ENCODE results near the gene MACROD1.

Gene MACROD1

GRCh38 chr11:64036087-64037026 lies 129.6 kb downstream of the MACROD1 start:
- in situ Hi-C loops (cut with HindIII; ENCODE audit: low pct_ligation_motif_present, low pct_unique_long_range_greater_than_20kb, low sequenced_read_pairs), result no loop called here
- peak; percentile 30 for DNase-seq

- no peak for DNase-seq
- in situ Hi-C loops (cut with HindIII; ENCODE audit: low pct_ligation_motif_present, low pct_unique_long_range_greater_than_20kb, low sequenced_read_pairs), result no loop called here
Measured at GRCh38 chr11:64035576-64035975, 130.3 kb downstream of the MACROD1 start, which contains the start of gene FLRT1. TSS of gene FLRT1 (plus strand) at chr11:64035931. CDS start at chr11:64116268, 80,337 bp downstream.

- in situ Hi-C loops (cut with HindIII; ENCODE audit: low pct_ligation_motif_present, low pct_unique_long_range_greater_than_20kb, low sequenced_read_pairs), result no loop called here
- DNase-seq, result no peak
Measured at GRCh38 chr11:64035081-64035524, 130.8 kb downstream of the MACROD1 start.

GRCh38 chr11:64034411-64034811 lies 131.5 kb downstream of the MACROD1 start:
- DNase-seq, result no peak
- in situ Hi-C loops (cut with HindIII; ENCODE audit: low pct_ligation_motif_present, low pct_unique_long_range_greater_than_20kb, low sequenced_read_pairs), result no loop called here

GRCh38 chr11:64032050-64032449 lies 133.9 kb downstream of the MACROD1 start:
- in situ Hi-C loops (cut with HindIII; ENCODE audit: low pct_ligation_motif_present, low pct_unique_long_range_greater_than_20kb, low sequenced_read_pairs), result no loop called here
- no peak for DNase-seq

- DNase-seq, result no peak
- in situ Hi-C loops (cut with HindIII; ENCODE audit: low pct_ligation_motif_present, low pct_unique_long_range_greater_than_20kb, low sequenced_read_pairs), result no loop called here
Measured at GRCh38 chr11:64031001-64031400, 134.9 kb downstream of the MACROD1 start.

GRCh38 chr11:64029773-64030172 lies 136.1 kb downstream of the MACROD1 start:
- in situ Hi-C loops (cut with HindIII; ENCODE audit: low pct_ligation_motif_present, low pct_unique_long_range_greater_than_20kb, low sequenced_read_pairs), result no loop called here
- DNase-seq, result no peak

- in situ Hi-C loops (cut with HindIII; ENCODE audit: low pct_ligation_motif_present, low pct_unique_long_range_greater_than_20kb, low sequenced_read_pairs), result no loop called here
- no peak for DNase-seq
Measured at GRCh38 chr11:64028398-64029115, 137.4 kb downstream of the MACROD1 start.

- no peak for DNase-seq
- in situ Hi-C loops (cut with HindIII; ENCODE audit: low pct_ligation_motif_present, low pct_unique_long_range_greater_than_20kb, low sequenced_read_pairs), result no loop called here
Measured at GRCh38 chr11:64027651-64028397, 138.1 kb downstream of the MACROD1 start.

GRCh38 chr11:64026575-64027205 lies 139.2 kb downstream of the MACROD1 start:
- in situ Hi-C loops (cut with HindIII; ENCODE audit: low pct_ligation_motif_present, low pct_unique_long_range_greater_than_20kb, low sequenced_read_pairs), result no loop called here

GRCh38 chr11:64025205-64025604 lies 140.7 kb downstream of the MACROD1 start:
- no peak for DNase-seq
- in situ Hi-C loops (cut with HindIII; ENCODE audit: low pct_ligation_motif_present, low pct_unique_long_range_greater_than_20kb, low sequenced_read_pairs), result no loop called here

More at GRCh38 chr11:64026575-64027205, 139.2 kb downstream of the MACROD1 start:
- DNase-seq, result no peak

GRCh38 chr11:64023712-64024710 lies 141.9 kb downstream of the MACROD1 start:
- DNase-seq, result no peak
- in situ Hi-C loops (cut with HindIII; ENCODE audit: low pct_ligation_motif_present, low pct_unique_long_range_greater_than_20kb, low sequenced_read_pairs), result no loop called here

GRCh38 chr11:64022125-64022784 lies 143.7 kb downstream of the MACROD1 start:
- DNase-seq, result no peak
- in situ Hi-C loops (cut with HindIII; ENCODE audit: low pct_ligation_motif_present, low pct_unique_long_range_greater_than_20kb, low sequenced_read_pairs), result no loop called here

- in situ Hi-C loops (cut with HindIII; ENCODE audit: low pct_ligation_motif_present, low pct_unique_long_range_greater_than_20kb, low sequenced_read_pairs), result no loop called here
- DNase-seq, result no peak
Measured at GRCh38 chr11:64021757-64022093, 144.2 kb downstream of the MACROD1 start.

- DNase-seq, result no peak
- in situ Hi-C loops (cut with HindIII; ENCODE audit: low pct_ligation_motif_present, low pct_unique_long_range_greater_than_20kb, low sequenced_read_pairs), result no loop called here
Measured at GRCh38 chr11:64020976-64021756, 144.7 kb downstream of the MACROD1 start.

Data from ACHN (cell line).